GM03348 (cell line): ENCODE measurements around the gene TMCO1.
"Not testable (repeated sequence)": the region's sequence is repeated elsewhere in the genome, so short reads cannot be mapped to it uniquely, and the experiment has no call there.

Experiments used
- DNase-seq: peaks from one replicate; pipeline ENCODE4 v3.0.0; 2012; ENCODE audit warnings: low spot score

TMCO1 gene, protein sequence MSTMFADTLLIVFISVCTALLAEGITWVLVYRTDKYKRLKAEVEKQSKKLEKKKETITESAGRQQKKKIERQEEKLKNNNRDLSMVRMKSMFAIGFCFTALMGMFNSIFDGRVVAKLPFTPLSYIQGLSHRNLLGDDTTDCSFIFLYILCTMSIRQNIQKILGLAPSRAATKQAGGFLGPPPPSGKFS

DNA sequence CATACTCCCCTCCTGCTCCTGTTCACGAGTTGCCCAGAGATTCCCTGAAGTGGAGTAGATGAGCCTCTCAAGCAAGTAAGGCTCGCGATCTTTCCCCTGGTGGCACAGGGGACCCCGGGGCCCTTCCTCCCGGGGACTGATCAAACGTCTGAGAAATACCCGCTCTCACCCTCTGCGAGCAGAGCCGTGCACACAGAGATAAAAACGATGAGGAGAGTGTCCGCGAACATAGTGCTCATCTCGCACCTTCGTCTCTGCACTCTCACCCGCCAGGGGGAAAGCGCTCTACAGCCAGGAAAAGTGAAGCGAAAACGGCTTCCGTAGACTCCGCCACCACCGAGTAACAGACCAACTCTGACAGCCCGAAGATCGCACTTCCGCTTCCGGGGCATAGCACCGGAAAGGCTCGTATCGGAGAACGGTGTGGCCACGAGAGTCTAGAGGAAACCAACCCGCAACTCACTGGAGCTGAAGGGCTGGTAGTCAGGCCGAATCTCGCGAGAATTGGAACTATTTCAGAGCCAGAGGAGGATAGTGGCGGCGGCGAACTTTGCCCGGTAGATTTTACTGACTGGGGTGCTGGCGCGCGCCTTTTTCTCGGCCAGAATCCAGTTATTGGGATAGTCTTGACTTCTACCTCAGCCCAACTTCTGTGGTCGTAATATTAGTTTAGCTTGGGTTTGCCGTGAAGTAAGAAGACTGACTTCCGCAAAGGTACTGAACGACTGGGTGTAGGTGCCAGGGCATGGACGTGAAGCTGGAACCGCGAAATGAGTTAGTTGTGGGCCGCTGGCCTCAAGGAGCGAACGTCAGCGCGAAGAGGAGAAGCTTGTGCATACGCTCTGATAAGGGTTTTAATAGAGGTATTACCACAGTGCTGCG lies at the start of gene TMCO1:
TSS of gene TMCO1 (minus strand) at position 356 of the 882 bp plus-strand sequence. CDS start at position 239, 117 bp downstream.
- peak; percentile 97 for DNase-seq

DNA sequence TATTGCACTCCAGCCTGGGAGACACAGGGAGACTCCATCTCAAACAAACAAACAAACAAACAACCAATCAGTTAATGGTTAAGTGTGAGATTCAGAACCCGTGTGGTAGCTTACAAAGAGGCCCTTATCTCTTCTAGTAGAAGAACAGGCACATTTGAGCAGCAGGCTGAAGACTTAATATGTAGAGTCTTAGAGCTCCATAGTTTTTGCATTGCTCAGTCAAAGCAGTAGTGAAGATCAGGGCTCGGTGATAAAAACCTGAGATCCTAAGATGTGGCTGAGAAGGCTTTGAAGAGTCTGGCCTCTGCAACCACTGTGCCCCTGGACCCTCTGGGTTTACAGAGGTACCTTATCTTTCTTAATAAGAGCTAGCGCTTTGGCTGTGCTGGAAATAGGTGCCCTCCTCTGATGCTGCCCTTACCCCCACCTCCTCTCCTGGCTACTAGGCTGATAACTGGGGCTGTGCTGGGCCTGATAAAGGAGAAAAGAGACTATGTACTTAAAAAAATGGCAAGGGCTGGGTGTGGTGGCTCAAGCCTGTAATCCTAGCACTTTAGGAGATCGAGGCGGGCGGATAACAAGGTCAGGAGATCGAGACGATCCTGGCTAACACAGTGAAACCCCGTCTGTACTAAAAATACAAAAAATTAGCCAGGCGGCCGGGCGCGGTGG lies 48.3 kb upstream of the TMCO1 start:
- DNase-seq: no peak

DNA sequence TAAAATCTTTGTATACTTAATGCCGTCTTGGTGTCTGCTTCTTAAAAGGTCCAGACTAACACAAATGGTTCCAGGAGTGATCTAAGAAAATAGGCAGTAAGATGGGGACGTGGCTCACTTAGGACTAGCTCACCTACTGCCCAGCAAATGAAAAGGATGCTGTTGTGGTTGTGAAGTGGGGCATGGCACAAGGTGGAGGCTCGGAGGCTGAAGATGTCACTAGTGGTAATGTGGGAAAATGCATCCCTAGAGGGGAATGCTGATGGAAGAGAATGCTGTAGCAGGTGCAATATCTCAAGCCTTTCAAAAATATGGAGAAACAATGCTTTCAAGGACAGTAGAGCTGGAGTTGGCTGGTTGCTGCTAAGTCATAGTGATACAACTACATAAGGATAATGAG lies 47.5 kb upstream of the TMCO1 start:
- no peak for DNase-seq

DNA sequence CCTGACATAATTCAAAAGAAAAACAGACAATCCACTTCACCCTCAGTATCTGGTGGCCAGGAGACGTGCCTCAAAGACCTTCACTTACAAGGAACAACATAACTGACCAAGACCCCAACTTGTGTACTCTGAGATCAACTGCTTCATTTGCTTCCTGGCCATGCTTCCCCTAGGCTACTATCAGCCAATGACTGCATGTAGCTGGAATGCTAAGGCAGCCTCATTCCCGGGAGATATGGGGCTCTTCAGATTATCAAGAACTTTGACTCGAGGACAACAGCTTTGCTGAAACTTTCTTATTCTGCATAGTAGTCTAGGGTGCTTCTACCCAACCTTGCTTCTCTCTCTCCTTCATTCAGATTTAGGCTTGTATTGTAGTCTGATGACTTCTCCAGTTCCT lies 47.1 kb upstream of the TMCO1 start:
- peak; percentile 19 for DNase-seq

DNA sequence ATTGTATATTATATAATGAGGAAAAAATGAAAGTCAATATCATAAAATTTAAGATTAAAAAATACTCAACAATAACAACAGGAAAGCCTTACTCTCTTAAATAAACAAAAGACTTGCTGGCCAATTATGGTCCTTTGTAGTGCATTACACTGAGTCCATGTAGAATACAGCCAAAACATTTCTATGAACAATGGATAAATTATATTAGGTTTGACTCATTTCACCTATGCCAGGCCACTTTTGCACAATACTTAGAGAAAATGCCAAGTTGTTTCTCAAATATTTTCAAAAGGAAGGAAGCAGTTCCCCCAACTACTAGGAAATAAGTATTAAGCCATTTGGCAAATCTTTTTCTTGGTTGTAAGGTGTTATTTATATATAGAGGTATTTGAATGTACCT lies 38.9 kb upstream of the TMCO1 start:
- no peak for DNase-seq

DNA sequence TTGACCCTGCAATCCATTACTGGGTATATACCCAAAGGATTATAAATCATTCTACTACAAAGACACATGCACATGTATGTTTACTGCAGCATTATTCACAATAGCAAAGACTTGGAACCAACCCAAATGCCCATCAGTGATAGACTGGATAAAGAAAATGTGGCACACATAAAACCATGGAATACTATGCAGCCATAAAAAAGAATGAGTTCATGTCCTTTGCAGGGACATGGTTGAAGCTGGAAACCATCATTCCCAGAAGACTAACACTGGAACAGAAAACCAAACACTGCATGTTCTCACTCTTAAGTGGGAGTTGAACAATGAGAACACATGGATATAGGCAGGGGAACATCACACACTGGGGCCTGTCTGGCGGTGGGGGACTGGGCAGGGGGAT lies 35.8 kb upstream of the TMCO1 start:
- not testable (repeated sequence) for DNase-seq

DNA sequence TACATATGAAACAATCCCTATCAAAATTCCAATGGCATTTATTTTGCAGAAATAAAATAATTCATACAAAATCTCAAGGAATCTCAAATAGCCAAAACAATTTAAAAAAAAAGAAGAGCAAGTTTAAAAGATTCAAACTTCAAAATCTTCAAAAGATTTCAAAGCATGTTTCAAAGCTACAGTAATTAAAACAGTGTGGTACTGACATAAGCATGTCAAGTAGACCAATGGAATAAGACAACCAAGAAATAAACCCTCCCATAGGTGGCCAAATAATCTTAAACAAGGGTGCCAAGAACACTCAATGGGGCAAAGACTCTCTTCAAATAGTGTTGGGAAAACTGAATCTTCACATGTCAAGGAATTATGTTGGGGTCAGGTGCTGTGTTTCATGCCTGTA lies 30.7 kb upstream of the TMCO1 start:
- no peak for DNase-seq

DNA sequence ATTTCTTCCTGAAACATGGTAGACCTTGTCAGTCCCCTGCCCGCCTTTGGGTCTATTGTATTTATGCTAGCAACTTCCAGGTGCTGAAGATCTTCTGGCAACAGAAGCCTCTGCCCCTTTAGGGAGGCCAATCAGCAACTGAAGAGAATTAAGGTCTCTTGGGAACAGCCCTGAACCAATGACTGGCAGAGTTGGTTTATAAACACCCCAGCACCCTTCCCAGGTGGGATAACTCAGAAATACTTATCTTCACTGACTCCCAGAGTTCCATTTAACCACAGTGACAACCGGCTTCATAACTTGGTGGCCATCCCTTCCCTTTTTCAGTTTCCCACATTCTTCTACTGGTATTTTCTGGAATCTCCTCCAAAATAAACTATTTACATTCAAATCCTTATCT lies 27.2 kb upstream of the TMCO1 start:
- DNase-seq: no peak

DNA sequence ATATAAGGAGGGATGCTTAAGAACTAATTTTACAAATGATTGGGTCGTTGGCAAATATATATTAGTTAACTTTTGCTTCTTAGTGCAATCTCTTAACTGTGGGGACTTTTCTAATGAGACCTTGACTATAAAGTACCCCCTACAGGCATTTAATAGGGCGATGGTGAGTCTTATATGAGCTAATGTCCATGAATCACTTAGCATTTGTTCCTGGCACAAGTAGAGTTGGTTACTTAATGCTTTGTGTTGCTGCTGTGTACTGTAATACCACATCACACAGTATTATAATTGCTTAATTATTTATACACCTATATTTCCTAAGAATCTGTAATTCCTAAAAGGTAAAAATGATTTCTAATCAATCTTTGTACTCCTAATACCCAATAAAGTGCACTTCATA lies 25.3 kb upstream of the TMCO1 start:
- DNase-seq: no peak

DNA sequence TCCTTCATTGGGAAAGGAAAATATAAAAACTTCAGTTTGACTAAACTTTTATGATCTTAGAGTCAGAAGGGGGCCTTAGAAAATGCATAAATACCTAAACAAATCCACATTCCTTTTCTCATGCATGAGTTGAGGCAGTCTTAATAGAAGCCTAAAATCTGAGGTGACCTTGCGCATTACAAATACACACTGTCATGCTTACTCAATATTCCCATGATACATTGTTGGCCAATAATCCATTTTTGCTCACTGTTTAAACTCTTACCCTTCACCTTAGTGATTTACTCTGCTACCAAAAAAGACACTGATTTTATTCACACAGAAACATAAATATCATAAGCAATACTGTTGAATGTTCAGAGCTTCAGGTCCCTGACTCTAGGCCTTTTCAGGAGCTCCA lies 19.1 kb upstream of the TMCO1 start:
- no peak for DNase-seq

DNA sequence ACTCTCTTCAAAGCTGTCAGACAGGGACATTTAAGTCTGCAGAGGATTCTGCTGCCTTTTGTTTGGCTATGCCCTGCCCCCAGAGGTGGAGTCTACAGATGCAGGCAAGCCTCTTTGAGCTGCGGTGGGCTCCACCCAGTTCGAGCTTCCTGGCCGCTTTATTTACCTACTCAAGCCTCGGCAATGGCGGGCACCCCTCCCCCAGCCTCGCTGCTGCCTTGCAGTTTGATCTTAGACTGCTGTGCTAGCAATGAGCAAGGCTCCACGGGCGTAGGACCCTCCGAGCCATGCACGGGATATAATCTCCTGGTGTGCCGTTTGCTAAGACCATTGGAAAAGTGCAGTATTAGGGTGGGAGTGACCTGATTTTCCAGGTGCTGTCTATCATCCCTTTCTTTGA lies 14.9 kb upstream of the TMCO1 start:
- not testable (repeated sequence) for DNase-seq

DNA sequence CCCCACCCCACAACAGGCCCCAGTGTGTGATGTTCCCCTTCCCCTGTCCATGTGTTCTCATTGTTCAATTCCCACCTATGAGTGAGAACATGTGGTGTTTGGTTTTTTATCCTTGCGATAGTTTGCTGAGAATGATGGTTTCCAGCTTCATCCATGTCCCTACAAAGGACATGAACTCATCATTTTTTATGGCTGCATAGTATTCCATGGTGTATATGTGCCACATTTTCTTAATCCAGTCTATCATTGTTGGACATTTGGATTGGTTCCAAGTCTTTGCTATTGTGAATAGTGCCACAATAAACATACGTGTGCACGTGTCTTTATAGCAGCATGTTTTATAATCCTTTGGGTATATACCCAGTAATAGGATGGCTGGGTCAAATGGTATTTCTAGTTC lies 9.5 kb upstream of the TMCO1 start:
- not testable (repeated sequence) for DNase-seq

DNA sequence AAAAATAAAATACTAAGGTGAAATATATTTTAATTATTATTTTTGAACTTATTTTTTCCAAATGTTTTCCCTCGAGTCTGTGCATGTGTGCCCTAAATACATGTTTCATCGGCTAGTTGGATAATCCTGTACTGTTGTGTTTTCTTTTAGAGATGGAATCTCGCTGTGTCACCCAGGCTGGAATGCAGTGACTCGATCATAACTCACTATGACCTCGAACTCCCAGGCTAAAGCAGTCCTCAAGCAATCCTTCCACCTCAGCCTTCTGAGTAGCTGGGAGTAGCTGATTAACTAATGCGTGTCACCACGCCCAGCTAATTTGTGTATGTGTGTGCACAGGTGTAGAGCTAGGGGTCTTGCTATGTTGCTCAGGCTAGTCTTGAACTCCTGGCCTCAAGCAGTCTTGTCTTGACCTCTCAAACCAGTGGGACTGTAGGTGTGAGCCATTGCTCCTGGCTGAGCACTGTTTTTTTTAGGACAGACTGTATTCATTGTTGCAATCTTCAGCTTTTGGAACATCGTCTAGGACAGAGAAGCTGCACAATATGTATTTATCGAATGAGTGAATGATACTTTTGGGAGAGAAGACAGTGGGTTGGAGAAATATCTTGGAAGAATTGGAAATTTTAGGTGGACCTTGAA lies 4.8 kb upstream of the TMCO1 start:
- DNase-seq: peak; percentile 63

DNA sequence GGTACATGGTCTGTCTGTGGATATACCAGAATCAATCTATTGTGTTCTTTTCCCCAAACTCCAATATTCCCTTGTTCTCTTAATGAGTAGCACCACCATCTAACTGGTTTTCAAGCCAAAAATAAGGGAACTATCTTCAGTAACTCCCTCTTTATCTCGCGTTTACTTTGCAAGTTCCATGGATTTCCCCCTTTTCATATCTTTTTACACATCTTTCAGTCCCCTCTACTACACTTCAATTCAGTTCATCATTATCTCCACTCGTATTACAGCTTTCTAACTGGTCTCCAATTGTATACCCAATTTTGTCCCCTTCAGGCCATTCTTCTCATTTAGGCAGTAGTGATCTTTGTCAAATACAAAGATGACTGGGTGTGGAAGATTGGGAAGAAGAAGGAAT lies 4.1 kb upstream of the TMCO1 start:
- DNase-seq: no peak

DNA sequence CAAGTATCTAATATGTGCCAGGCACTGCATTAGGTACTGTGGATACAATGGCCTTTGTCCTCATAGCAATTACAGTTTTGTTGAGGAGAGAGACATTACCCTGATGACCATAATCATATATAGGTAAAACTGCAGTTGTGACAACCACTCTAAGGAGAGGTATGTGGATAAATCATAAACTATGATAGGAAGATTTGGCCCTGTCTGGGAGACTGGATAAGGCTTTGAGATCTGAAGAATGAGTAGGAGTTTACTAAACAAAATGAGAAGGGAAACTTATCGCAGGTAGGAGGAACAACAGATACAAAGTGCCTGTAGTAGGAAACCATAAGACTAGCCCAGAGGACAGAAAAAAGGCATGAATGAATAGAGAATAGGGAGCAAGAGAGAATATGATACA lies 4.4 kb downstream of the TMCO1 start:
- DNase-seq: no peak

DNA sequence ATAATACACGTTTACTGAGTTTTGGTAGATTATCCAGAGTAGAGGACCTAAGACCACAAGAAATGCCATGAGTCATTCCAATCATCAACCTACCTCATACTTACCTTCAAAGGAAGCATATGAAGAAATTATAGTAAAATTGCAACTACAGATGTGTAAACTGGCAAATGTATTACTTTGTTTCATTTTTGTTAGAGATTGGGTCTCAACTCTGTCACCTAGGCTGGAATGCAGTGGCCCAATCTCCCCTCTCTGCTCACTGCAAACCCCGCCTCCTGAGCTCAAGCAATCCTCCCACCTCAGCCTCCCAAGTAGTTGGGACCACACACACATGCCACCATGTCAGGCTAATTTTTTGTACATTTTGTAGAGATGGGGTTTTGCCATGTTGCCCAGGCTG lies 5.2 kb downstream of the TMCO1 start:
- no peak for DNase-seq

DNA sequence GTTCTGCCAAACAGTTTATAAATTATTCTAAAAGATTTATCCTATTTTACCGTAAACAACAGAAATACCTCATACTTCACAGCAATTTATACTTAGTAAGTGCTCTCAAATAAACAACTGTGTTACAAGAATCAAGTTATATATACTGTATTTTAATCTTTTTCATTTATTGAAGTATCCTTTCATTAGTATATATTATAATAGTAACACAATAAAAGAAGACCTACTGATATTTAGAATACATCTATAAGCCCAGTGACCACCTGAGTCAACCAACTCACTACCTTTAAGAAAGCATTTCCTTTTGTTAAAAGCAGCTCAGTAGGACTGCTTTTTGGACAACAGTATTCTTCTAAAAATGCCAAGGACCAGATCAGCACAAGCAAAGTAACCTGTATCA lies 5.9 kb downstream of the TMCO1 start:
- no peak for DNase-seq

DNA sequence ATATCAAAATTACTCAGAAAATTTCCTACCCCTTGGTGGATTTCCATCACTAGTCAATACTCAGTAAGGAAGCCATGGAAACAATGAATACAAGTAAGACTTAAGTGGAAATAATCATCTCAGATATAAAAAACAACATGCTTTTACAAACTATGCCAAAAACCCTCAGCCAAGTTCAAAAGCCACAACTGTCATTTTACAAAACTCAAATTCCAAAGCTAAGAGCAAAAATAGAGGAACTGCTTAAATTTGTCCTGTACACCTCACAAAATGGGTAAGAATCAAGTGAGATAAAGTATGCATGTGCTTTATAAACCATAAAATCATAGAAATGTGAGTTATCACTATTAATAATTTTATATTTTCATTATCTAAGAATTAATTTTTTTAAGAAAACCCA lies 9.6 kb downstream of the TMCO1 start:
- no peak for DNase-seq

DNA sequence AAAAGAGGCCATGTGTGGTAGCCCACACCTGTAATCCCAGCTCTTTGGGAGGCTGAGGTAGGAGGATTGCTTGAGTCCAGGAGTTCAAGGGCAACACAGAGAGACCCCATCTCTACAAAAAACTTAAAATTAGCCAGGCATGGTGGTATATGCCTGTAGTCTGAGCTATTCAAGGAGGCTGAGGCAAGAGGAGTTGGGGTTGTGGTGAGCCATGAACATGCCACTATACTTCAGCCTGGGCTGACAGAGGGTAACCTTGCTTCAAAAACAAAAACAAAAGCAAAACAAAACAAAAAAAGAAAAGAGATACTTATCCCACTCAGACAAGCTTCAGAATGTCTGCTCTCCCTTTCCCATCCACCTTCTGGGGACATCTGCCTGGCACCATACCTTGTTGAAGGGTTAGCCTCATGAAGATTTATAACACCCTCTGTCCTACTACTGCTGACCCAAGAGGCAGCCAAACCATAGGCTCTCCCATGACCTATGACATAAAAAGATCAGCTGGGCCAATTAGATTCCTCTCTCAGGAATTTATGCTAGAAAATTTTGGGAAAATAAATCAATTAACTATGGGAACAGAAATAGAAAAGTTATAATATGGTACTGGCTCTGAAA lies 13.2 kb downstream of the TMCO1 start:
- no peak for DNase-seq

DNA sequence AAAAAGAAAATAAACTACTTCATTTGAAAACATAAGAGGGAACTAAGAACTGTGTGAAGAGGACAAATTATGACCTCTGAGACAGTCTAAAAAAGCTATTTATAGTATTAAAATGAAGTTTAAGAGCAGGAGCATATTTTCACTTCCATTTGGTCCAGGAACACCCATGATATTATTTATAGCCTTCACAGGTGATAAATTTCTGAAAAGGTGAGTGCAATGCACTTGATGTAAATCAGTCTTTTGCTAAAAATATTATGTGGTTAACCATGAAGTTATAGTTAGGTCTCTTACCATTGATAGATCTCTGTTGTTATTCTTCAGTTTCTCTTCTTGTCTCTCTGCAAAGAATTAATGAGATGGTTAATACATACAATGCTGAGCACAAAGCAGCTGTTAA lies 14.7 kb downstream of the TMCO1 start:
- no peak for DNase-seq

DNA sequence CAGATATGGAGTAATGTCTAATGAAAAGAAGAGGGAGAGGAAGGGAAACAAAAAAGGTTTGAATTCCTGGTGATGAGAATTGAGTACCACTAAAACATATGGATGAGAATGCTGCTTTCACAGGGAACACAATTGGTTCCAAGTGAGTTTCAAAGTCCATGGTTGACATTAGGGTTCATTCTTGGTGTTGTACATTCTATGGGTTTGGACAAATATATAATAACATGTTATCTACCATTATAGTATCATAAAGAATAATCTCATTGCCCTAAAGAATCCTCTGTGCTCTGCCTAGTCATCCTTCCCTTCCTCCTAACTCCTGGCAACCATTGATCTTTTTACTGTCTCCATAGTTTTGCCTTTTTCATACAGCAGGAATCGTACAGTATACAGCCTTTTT lies 20.1 kb downstream of the TMCO1 start:
- no peak for DNase-seq
